GM23338 (cell line): ENCODE data around the gene SNX7. TPM values are rescaled to one million over a fixed set of nuclear protein-coding genes. Genes with fewer than 3 reads are reported as not detected.

Experiments used
- ATAC-seq: fragments of 200-7000 bp; cut with Tn5 transposase; 3 replicates; pipeline ENCODE4 v1.9.1; 2020
- DNase-seq: peaks from one replicate; pipeline ENCODE4 v3.0.0-alpha.2; 2015; ENCODE audit warnings: low spot score
- H2AFZ ChIP-seq: fragments of 200-600 bp; sonication (generic); 2 replicates; pipeline ENCODE4 v1.8.0; 2016; ENCODE audit warnings: antibody characterized with exemption, mild to moderate bottlenecking, moderate library complexity
- H3F3A ChIP-seq: fragments of 200-600 bp; sonication (generic); replicated peaks from 2 replicates; pipeline ENCODE4 v1.8.0; 2017; ENCODE audit warnings: antibody characterized with exemption, mixed run types, low read depth
- H3K27ac ChIP-seq: fragments of 200-600 bp; sonication (generic); 2 replicates; pipeline ENCODE4 v1.6.1; 2016; ENCODE audit warnings: low read depth
- H3K27me3 ChIP-seq: fragments of 200-600 bp; sonication (generic); 2 replicates; pipeline ENCODE4 v1.8.0; 2016; ENCODE audit warnings: mild to moderate bottlenecking, mixed run types, moderate library complexity; ENCODE audit not compliant: insufficient read depth
- H3K36me3 ChIP-seq: fragments of 200-600 bp; sonication (generic); 2 replicates; pipeline ENCODE4 v1.8.0; 2016; ENCODE audit warnings: mild to moderate bottlenecking; ENCODE audit not compliant: insufficient read depth
- H3K4me1 ChIP-seq: fragments of 200-600 bp; sonication (generic); 2 replicates; pipeline ENCODE4 v1.8.0; 2016; ENCODE audit warnings: mild to moderate bottlenecking, moderate library complexity; ENCODE audit not compliant: insufficient read depth
- H3K4me2 ChIP-seq: fragments of 200-600 bp; sonication (generic); 2 replicates; pipeline ENCODE4 v1.7.1; 2017; ENCODE audit warnings: mixed run types
- H3K4me3 ChIP-seq: fragments of 200-600 bp; sonication (generic); 2 replicates; pipeline ENCODE4 v1.6.1; 2016; ENCODE audit warnings: mixed run types
- H3K79me2 ChIP-seq: fragments of 200-600 bp; sonication (generic); replicated peaks from 2 replicates; pipeline ENCODE4 v1.8.0; 2017; ENCODE audit warnings: mild to moderate bottlenecking; ENCODE audit not compliant: insufficient read depth
- H3K9me2 ChIP-seq: fragments of 200-600 bp; sonication (generic); 2 replicates; pipeline ENCODE4 v1.8.0; 2017; ENCODE audit not compliant: insufficient read depth
- H4K20me1 ChIP-seq: fragments of 200-600 bp; sonication (generic); replicated peaks from 2 replicates; pipeline ENCODE4 v1.8.0; 2017; ENCODE audit warnings: mild to moderate bottlenecking; ENCODE audit not compliant: insufficient read depth
- H3K27ac Mint-ChIP-seq: 2 replicates; pipeline ENCODE4 v1.8.0; 2020; ENCODE audit warnings: inconsistent platforms, mild to moderate bottlenecking, moderate library complexity, mixed read lengths
- H3K27me3 Mint-ChIP-seq: 3 replicates; pipeline ENCODE4 v1.8.0; 2022; ENCODE audit warnings: low read depth, mild to moderate bottlenecking, moderate library complexity, mixed read lengths, inconsistent platforms; ENCODE audit not compliant: insufficient read depth, poor library complexity
- H3K36me3 Mint-ChIP-seq: 3 replicates; pipeline ENCODE4 v1.8.0; 2021; ENCODE audit warnings: low read depth, mild to moderate bottlenecking, inconsistent platforms, moderate library complexity, mixed read lengths
- H3K4me1 Mint-ChIP-seq: 3 replicates; pipeline ENCODE4 v1.8.0; 2020; ENCODE audit warnings: mild to moderate bottlenecking, inconsistent platforms, mixed read lengths
- H3K4me3 Mint-ChIP-seq: 3 replicates; pipeline ENCODE4 v1.8.0; 2021; ENCODE audit warnings: moderate library complexity, mild to moderate bottlenecking, inconsistent platforms, mixed read lengths
- H3K9me3 Mint-ChIP-seq: 3 replicates; pipeline ENCODE4 v1.8.0; 2020; ENCODE audit warnings: moderate library complexity, mild to moderate bottlenecking, inconsistent platforms, mixed read lengths
- CREB1 ChIP-seq: fragments of 250-450 bp; sonication (Bioruptor Pico); IDR thresholded peaks from 2 replicates; pipeline ENCODE4 v1.5.0; 2020; ENCODE audit warnings: low read depth, mild to moderate bottlenecking, moderate library complexity
- CTCF ChIP-seq, 2 experiments: fragments of 200-600 bp in 1 of 2; sonication (generic) in 1 of 2; conservative IDR thresholded peaks; 2 replicates each; pipeline versions ENCODE4 v1.5.1 to v1.6.1; 2016 to 2017; ENCODE audit warnings: antibody characterized with exemption in 2 of 2, low read depth in 2 of 2, mild to moderate bottlenecking in 2 of 2, moderate library complexity in 1 of 2
- ETS1 ChIP-seq: IDR thresholded peaks from 2 replicates; pipeline ENCODE4 v1.6.1; 2016; ENCODE audit warnings: antibody characterized with exemption
- EZH2 ChIP-seq: fragments of 200-600 bp; sonication (generic); IDR thresholded peaks from one replicate; pipeline ENCODE4 v1.8.0; 2017; ENCODE audit warnings: antibody characterized with exemption, mild to moderate bottlenecking, low read depth; ENCODE audit not compliant: unreplicated experiment
- EZH2phosphoT487 ChIP-seq: fragments of 200-600 bp; sonication (generic); IDR thresholded peaks from one replicate; pipeline ENCODE4 v1.8.1; 2018; ENCODE audit warnings: antibody characterized with exemption; ENCODE audit not compliant: unreplicated experiment
- JUNB ChIP-seq: IDR thresholded peaks from one replicate; pipeline ENCODE4 v1.6.1; 2016; ENCODE audit warnings: antibody characterized with exemption; ENCODE audit not compliant: unreplicated experiment
- NANOG ChIP-seq: IDR thresholded peaks from 2 replicates; pipeline ENCODE4 v1.6.1; 2016; ENCODE audit warnings: antibody characterized with exemption, borderline replicate concordance
- POLR2AphosphoS5 ChIP-seq: IDR thresholded peaks from 2 replicates; pipeline ENCODE4 v1.6.1; 2016; ENCODE audit warnings: antibody characterized with exemption, low read depth
- STAT1 ChIP-seq: IDR thresholded peaks from one replicate; pipeline ENCODE4 v1.6.1; 2016; ENCODE audit warnings: antibody characterized with exemption; ENCODE audit not compliant: unreplicated experiment
- ZNF114 ChIP-seq: fragments of 250-450 bp; sonication (Bioruptor Pico); IDR thresholded peaks from 2 replicates; pipeline ENCODE4 v1.5.0; 2020; ENCODE audit warnings: mild to moderate bottlenecking, moderate library complexity
- ZNF331 ChIP-seq: fragments of 250-450 bp; sonication (Bioruptor Pico); IDR thresholded peaks from 2 replicates; pipeline ENCODE4 v1.5.0; 2020; ENCODE audit warnings: low read depth, mild to moderate bottlenecking, moderate library complexity
- polyA plus RNA-seq: library from polyadenylated mRNA; unstranded; fragments of >200 nt; fragmentation: Nextera tagmentation; extraction: Ambion mirVana; gene quantifications from 2 replicates; pipeline ENCODE4 v1.2.1, GENCODE V29; 2016
- total RNA-seq: library from RNA; depleted of rRNA; stranded (reverse); fragments of >200 nt; shearing (Covaris generic); gene quantifications from 2 replicates; pipeline ENCODE4 v1.2.3, GENCODE V29; 2014
- TF ChIP-seq, protein P1 (sequence below): fragments of 250-450 bp; sonication (Bioruptor Pico); IDR thresholded peaks from 2 replicates; pipeline ENCODE4 v1.5.0; 2020; ENCODE audit warnings: mild to moderate bottlenecking, moderate library complexity
- TF ChIP-seq, protein P2 (sequence below): IDR thresholded peaks from one replicate; pipeline ENCODE4 v1.6.1; 2018; ENCODE audit warnings: antibody characterized with exemption; ENCODE audit not compliant: unreplicated experiment

The SNX7 gene
- total and polyA plus RNA-seq, 2 experiments from 2014 or later = 20.4 to 23.0 TPM

GRCh38 chr1:98653123-98653522 lies 8.4 kb upstream of the SNX7 start:
- Mint-ChIP-seq H3K4me1 (no peaks in the 10 kb centered on the region), H3K9me3 (peaks cover 24% of the 10 kb centered on the region), H3K4me3 (no peak overlapping the region), H3K27ac (no peak overlapping the region), H3K36me3 (peaks cover 12% of the 10 kb centered on the region; the same call in 2 of the 3 replicates), H3K27me3 (peaks cover 5% of the 10 kb centered on the region)
- H3K27ac ChIP-seq = no peak overlapping the region
- H3K9me2 ChIP-seq = peaks cover 7% of the 10 kb centered on the region; the same call in 1 of the 2 replicates
- no peak overlapping the region for H3K4me2 ChIP-seq
- no peak for ATAC-seq
- H3K36me3 ChIP-seq = no peaks in the 10 kb centered on the region
- DNase-seq = no peak
- H3K79me2 ChIP-seq = no peaks in the 10 kb centered on the region
- TF ChIP-seq, protein P1, sequence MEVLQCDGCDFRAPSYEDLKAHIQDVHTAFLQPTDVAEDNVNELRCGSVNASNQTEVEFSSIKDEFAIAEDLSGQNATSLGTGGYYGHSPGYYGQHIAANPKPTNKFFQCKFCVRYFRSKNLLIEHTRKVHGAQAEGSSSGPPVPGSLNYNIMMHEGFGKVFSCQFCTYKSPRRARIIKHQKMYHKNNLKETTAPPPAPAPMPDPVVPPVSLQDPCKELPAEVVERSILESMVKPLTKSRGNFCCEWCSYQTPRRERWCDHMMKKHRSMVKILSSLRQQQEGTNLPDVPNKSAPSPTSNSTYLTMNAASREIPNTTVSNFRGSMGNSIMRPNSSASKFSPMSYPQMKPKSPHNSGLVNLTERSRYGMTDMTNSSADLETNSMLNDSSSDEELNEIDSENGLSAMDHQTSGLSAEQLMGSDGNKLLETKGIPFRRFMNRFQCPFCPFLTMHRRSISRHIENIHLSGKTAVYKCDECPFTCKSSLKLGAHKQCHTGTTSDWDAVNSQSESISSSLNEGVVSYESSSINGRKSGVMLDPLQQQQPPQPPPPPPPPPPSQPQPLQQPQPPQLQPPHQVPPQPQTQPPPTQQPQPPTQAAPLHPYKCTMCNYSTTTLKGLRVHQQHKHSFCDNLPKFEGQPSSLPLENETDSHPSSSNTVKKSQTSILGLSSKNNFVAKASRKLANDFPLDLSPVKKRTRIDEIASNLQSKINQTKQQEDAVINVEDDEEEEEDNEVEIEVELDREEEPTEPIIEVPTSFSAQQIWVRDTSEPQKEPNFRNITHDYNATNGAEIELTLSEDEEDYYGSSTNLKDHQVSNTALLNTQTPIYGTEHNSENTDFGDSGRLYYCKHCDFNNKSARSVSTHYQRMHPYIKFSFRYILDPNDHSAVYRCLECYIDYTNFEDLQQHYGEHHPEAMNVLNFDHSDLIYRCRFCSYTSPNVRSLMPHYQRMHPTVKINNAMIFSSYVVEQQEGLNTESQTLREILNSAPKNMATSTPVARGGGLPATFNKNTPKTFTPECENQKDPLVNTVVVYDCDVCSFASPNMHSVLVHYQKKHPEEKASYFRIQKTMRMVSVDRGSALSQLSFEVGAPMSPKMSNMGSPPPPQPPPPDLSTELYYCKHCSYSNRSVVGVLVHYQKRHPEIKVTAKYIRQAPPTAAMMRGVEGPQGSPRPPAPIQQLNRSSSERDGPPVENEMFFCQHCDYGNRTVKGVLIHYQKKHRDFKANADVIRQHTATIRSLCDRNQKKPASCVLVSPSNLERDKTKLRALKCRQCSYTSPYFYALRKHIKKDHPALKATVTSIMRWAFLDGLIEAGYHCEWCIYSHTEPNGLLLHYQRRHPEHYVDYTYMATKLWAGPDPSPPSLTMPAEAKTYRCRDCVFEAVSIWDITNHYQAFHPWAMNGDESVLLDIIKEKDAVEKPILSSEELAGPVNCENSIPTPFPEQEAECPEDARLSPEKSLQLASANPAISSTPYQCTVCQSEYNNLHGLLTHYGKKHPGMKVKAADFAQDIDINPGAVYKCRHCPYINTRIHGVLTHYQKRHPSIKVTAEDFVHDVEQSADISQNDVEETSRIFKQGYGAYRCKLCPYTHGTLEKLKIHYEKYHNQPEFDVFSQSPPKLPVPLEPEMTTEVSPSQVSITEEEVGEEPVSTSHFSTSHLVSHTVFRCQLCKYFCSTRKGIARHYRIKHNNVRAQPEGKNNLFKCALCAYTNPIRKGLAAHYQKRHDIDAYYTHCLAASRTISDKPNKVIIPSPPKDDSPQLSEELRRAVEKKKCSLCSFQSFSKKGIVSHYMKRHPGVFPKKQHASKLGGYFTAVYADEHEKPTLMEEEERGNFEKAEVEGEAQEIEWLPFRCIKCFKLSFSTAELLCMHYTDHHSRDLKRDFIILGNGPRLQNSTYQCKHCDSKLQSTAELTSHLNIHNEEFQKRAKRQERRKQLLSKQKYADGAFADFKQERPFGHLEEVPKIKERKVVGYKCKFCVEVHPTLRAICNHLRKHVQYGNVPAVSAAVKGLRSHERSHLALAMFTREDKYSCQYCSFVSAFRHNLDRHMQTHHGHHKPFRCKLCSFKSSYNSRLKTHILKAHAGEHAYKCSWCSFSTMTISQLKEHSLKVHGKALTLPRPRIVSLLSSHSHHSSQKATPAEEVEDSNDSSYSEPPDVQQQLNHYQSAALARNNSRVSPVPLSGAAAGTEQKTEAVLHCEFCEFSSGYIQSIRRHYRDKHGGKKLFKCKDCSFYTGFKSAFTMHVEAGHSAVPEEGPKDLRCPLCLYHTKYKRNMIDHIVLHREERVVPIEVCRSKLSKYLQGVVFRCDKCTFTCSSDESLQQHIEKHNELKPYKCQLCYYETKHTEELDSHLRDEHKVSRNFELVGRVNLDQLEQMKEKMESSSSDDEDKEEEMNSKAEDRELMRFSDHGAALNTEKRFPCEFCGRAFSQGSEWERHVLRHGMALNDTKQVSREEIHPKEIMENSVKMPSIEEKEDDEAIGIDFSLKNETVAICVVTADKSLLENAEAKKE = no peak
- no peak for TF ChIP-seq ETS1
- no peak for TF ChIP-seq JUNB
- no peak for TF ChIP-seq POLR2AphosphoS5
- no peak for TF ChIP-seq ZNF331 (CRISPR knock-in tag)
- TF ChIP-seq NANOG = no peak
- no peak for TF ChIP-seq ZNF114
- no peak for TF ChIP-seq STAT1
- TF ChIP-seq, protein P2, sequence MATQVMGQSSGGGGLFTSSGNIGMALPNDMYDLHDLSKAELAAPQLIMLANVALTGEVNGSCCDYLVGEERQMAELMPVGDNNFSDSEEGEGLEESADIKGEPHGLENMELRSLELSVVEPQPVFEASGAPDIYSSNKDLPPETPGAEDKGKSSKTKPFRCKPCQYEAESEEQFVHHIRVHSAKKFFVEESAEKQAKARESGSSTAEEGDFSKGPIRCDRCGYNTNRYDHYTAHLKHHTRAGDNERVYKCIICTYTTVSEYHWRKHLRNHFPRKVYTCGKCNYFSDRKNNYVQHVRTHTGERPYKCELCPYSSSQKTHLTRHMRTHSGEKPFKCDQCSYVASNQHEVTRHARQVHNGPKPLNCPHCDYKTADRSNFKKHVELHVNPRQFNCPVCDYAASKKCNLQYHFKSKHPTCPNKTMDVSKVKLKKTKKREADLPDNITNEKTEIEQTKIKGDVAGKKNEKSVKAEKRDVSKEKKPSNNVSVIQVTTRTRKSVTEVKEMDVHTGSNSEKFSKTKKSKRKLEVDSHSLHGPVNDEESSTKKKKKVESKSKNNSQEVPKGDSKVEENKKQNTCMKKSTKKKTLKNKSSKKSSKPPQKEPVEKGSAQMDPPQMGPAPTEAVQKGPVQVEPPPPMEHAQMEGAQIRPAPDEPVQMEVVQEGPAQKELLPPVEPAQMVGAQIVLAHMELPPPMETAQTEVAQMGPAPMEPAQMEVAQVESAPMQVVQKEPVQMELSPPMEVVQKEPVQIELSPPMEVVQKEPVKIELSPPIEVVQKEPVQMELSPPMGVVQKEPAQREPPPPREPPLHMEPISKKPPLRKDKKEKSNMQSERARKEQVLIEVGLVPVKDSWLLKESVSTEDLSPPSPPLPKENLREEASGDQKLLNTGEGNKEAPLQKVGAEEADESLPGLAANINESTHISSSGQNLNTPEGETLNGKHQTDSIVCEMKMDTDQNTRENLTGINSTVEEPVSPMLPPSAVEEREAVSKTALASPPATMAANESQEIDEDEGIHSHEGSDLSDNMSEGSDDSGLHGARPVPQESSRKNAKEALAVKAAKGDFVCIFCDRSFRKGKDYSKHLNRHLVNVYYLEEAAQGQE = no peak
- TF ChIP-seq CTCF (conservative IDR thresholded peaks at IDR 0.05; ENCODE audit: low read depth in 2 of 2) = no peak
- no peak for TF ChIP-seq CREB1 (CRISPR knock-in tag)
- TF ChIP-seq EZH2 = no peak
- no peak for TF ChIP-seq EZH2phosphoT487
- no peaks in the 10 kb centered on the region for H3K4me1 ChIP-seq
- no peaks in the 10 kb centered on the region for H3F3A ChIP-seq
- H4K20me1 ChIP-seq = no peaks in the 10 kb centered on the region
- H3K27me3 ChIP-seq = no peaks in the 10 kb centered on the region
- H2AFZ ChIP-seq = no peak overlapping the region
- H3K4me3 ChIP-seq = no peak overlapping the region
